Fibroblast of skin of right biceps (primary cell): ENCODE measurements around the gene GATB.
A peak's percentile ranks its signal among the peaks of the same experiment; 100 is the strongest.
"Not testable (repeated sequence)": the region's sequence is repeated elsewhere in the genome, so short reads cannot be mapped to it uniquely, and the experiment has no call there.

Experiments
- DNase-seq: peaks from one replicate; pipeline ENCODE4 v3.0.0-alpha.2; 2013

Gene GATB

GRCh38 chr4:151785484-151786157 is 24.8 kb upstream of the GATB start:
- DNase-seq: no peak

GRCh38 chr4:151784706-151785105 is 23.9 kb upstream of the GATB start:
- DNase-seq: no peak

- no peak for DNase-seq
These were observed 23.1 kb upstream of the GATB start for GRCh38 chr4:151783867-151784266.

- no peak for DNase-seq
These were observed 21.5 kb upstream of the GATB start for GRCh38 chr4:151782296-151782695.

GRCh38 chr4:151781026-151781425 is 20.2 kb upstream of the GATB start:
- DNase-seq: no peak

GRCh38 chr4:151777471-151777870 is 16.7 kb upstream of the GATB start:
- no peak for DNase-seq

GRCh38 chr4:151774324-151774723 is 13.5 kb upstream of the GATB start:
- no peak for DNase-seq

- no peak for DNase-seq
These were observed 11.5 kb upstream of the GATB start for GRCh38 chr4:151772274-151772673.

- DNase-seq: no peak
These were observed 10.9 kb upstream of the GATB start for GRCh38 chr4:151771664-151772063.

GRCh38 chr4:151770154-151770553 is 9.3 kb upstream of the GATB start:
- DNase-seq: no peak

GRCh38 chr4:151768835-151769234 is 8.0 kb upstream of the GATB start:
- no peak for DNase-seq

GRCh38 chr4:151766691-151767090 is 5.9 kb upstream of the GATB start:
- DNase-seq: no peak

- DNase-seq: no peak
These were observed 805 bp downstream of the GATB start for GRCh38 chr4:151760002-151760401.

GRCh38 chr4:151753056-151753455 is 7.8 kb downstream of the GATB start:
- peak; percentile 10 for DNase-seq

- no peak for DNase-seq
These were observed 10.7 kb downstream of the GATB start for GRCh38 chr4:151750156-151750555.

- DNase-seq: no peak
These were observed 15.2 kb downstream of the GATB start for GRCh38 chr4:151745481-151746231.

- peak; percentile 90 for DNase-seq
These were observed 16.2 kb downstream of the GATB start for GRCh38 chr4:151744614-151745013.

GRCh38 chr4:151743894-151744293 is 16.9 kb downstream of the GATB start:
- DNase-seq: no peak

- no peak for DNase-seq
These were observed 17.5 kb downstream of the GATB start for GRCh38 chr4:151743128-151743854.

GRCh38 chr4:151738720-151739517 is 21.9 kb downstream of the GATB start:
- DNase-seq: no peak

GRCh38 chr4:151736852-151737251 is 24.0 kb downstream of the GATB start:
- DNase-seq: not testable (repeated sequence)

GRCh38 chr4:151736361-151736760 is 24.4 kb downstream of the GATB start:
- no peak for DNase-seq

GRCh38 chr4:151731670-151732069 is 29.1 kb downstream of the GATB start:
- not testable (repeated sequence) for DNase-seq
